Eye (tissue), 1 donor: ENCODE data around the gene RNU1-4.
"Not testable (repeated sequence)": the region's sequence is repeated elsewhere in the genome, so short reads cannot be mapped to it uniquely, and the experiment has no call there.

Source experiments
- DNase-seq: peaks from one replicate; pipeline ENCODE4 v3.0.0-alpha.2; 2015

Gene RNU1-4

DNA sequence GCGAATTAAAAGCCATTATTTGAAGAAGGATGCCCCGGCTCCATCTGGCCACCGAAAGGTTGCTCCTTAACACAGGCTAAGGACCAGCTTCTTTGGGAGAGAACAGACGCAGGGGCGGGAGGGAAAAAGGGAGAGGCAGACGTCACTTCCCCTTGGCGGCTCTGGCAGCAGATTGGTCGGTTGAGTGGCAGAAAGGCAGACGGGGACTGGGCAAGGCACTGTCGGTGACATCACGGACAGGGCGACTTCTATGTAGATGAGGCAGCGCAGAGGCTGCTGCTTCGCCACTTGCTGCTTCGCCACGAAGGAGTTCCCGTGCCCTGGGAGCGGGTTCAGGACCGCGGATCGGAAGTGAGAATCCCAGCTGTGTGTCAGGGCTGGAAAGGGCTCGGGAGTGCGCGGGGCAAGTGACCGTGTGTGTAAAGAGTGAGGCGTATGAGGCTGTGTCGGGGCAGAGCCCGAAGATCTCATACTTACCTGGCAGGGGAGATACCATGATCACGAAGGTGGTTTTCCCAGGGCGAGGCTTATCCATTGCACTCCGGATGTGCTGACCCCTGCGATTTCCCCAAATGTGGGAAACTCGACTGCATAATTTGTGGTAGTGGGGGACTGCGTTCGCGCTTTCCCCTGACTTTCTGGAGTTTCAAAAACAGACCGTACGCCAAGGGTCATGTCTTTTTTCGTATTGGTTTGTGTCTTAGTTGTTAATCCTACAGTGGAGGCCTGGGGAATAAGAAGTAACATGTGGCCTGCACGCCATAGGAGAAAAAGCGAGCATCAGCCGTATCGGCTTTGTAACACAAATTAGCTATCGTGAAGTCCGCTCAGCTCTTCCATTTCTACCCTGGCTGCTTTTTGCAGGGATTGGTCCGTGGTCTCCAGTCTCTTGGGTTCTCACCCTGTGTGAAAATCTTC, at the start of gene RNU1-4:
Gene RNU1-4, plus strand, starts transcription at position 470 of the 918 bp plus-strand sequence.
- DNase-seq: not testable (repeated sequence)

DNA sequence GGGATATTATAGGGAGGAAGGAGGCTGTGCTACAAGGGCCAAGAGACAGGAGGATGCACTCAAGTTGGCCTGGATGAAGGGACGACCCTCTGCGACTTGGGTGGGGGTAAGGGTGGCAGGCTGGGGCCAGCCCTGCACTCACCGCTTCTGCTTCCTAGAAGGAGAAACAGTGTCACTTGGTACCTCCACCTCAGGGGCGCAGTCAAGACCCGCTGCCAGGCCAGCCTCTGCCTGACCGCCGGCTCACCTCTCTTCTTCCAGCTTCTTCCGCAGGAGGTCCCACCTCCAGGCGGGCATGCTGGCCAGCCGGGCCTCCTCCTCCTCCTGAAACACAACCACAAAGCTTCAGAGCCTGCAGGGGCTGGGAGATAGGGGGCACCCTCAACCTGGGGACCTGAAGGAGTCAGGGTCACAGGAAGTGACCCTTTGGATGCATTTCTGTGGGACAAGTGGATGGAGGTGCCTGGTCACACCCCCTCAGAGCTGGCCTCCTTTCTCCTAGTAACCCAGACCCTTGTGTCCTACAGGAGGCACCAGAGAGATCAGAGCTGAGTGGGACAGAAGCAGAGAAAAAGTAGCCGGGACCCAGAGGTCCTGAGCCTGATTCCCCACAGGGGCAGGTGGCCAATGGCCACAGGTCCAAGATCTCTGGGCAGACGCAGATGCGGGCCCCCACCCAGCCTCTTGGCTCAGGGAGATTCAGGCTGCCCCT, 49.2 kb upstream of the RNU1-4 start:
- not testable (repeated sequence) for DNase-seq

DNA sequence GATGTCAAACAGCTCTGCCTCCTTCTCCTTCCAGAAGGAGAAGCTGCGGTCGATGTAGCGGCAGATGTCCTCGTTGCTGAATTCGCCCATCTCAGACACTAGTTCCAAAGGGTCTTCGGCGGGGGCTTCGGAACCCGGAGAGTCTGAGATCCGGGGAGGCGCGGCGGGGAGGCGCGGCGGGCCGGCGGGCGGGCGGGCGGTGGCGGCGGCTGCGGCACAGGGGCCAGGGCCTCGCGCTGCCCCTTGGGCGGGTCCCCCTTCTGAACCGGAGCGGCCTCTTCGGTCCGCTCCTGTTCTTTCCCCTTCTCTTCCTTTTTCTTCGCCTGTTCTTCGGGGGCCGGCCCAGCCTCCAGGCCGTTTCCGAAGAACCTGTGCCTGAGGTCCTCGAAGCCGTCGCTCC, 48.0 kb upstream of the RNU1-4 start:
- DNase-seq: peak; percentile 21

DNA sequence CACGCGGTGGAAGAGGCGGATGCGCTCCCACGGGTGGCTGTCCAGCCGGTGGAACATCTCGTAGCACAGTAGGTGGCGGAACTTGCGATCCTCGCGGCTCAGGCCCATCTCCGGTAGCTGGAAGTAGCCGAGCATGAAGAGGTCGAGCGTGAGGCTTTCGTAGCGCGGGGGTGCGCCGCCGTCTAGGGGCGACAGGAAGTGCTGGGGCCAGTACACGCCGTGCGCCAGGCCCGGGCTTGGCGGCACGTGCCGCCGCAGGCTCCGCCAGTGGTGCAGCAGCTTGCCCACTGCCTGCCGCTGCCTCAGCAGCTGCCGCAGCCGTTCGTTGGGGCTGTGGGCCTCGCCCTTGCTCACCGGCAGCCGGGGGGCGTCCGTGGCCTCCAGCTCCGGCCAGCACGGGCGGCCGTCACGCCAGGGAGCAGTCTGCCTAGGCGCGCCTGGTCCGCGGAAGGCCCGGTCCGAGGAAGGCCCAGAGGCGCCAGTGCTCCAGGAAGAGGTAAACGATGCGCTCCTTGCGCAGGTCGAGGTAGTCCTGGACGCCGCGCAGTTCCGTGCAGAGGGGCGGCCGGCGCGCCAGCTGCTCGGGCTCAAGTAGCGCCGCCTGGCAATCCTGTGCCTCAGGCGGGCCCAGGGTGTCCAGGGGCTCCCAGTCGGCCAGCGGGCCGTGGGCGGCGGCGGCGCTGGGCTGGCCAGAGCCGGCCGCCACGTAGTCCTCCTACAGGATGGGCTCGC, 47.4 kb upstream of the RNU1-4 start:
- not testable (repeated sequence) for DNase-seq

DNA sequence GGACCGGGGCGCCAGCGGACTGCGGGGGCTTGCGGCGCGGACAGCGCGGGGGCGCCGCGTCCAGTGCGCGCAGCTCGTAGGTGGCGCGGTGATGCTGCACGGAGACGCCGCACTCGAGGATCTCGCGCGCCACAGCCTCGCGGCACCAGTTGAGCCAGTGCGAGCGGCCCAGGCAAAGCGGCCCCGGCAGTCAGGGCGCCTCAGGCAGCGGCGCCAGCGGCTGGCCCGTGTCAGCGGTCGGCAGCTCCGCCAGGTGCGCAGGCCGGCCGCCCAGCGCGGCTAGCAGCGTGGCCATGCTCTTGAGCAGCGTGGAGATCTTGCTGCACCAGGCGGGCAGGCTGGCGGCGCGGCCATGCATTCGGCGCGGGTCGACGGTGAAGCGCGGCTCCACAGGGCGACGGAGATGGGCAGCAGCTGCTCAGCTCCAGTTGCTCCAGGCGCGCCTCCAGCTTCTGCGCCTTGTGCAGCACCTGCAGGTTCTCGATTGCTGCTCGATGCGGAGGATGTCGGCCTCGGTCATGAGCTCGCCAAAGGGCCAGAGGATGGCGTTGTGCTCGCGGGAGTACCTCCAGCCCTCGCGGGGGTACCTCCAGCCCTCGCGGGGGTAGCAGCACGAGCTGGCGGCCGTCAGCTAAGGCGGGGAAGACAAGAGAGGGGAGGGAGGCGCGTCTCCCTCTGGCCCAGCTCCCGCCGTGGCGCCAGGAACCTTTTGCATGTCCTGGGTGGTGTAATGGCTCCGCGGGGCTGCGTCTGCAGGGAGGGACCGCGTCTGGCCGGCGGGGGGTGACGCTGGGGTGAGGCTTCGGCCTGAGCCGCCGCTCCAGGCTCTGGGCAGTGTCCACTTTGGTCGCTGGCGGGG, 46.6 kb upstream of the RNU1-4 start:
- DNase-seq: not testable (repeated sequence)

DNA sequence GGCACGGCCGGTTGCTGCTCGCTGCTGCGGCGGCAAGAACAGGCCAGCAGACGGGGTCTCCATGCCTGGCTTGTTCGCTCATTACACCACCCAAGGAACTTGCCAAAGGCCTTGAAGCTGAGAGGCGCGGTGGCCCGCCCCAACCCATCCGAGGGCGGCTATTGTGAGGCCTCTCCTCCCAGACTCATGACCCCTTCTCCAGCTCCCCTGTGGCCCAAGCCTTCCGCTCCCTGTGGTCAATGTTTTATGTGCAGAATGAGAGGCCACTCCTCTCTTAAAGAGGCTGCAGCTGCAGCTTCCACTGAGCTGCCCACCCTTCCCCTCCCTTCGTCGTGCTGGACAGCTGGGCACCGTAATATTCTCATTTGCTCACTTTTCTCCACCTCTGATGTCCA, 46.0 kb upstream of the RNU1-4 start:
- DNase-seq: not testable (repeated sequence)

DNA sequence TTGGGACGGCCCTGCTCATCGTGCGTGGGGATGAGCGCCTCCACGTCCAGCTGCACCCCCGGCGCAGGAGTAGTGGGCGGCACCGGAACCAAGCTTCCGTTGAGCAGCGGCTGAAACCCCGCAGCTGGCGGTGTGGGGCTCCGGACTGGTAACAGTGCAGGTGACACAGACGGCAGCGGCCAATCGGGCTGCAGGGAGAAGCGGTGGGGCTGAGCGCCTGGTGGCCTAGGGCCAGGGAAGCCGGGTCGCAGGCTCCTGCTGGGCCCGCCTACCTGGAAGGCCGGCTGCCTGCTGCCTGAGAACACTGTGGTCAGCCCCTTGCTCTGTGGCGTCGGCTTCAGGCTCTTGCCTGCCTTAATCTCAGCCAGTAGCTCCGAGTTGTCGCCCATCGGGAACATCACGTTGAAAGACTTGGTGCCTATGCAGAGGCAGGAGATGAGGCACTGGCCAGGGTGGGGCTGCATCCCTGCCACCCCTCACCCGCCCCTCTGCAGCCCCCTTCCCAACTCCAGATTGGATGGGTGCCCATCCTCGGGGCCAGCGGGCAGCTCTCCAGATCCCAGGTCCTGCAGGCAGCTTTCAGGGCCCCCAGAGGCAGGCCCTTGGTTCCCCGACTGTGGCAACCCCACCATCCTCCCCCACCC, 43.7 kb upstream of the RNU1-4 start:
- DNase-seq: not testable (repeated sequence)

DNA sequence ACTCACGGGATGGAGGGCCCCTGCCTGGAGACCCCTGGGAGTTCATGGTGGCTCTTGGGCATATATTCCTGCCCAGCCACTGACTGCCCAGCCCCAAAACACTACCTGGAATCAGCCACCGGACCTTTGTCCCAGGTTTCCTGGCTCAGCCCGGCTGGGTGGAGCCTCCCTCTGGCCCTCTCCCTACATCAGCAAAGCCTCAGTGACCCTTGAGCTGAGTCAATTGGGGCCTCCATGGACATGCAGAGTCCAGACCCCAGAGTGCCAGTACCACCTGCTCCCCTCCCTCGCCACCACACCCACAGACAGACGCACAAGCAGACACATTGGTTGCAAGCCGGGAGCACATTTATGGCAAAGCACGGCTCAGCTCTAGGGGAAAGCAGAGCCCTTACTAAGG, 43.2 kb upstream of the RNU1-4 start:
- not testable (repeated sequence) for DNase-seq

DNA sequence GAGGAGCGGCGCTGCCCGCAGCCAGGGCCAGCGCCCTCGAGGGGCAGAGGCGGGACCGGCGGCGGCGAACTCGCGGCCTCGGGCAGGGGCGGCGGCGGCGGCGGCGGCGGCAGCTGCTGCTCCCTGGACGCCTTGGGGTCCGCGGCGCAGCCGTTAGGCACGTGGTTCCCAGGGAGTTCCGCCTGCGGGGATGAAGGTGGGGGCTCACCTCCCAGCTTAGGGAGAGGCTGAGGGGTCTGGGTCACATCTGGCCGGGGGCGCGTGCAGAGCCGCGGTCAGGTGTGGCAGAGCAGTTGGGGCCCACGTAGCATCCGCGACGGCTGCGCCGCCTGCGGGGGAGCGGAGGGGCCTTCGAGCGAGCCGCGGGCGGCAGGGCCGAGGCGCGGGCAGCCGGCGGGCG, 40.9 kb upstream of the RNU1-4 start:
- peak; percentile 74 for DNase-seq

DNA sequence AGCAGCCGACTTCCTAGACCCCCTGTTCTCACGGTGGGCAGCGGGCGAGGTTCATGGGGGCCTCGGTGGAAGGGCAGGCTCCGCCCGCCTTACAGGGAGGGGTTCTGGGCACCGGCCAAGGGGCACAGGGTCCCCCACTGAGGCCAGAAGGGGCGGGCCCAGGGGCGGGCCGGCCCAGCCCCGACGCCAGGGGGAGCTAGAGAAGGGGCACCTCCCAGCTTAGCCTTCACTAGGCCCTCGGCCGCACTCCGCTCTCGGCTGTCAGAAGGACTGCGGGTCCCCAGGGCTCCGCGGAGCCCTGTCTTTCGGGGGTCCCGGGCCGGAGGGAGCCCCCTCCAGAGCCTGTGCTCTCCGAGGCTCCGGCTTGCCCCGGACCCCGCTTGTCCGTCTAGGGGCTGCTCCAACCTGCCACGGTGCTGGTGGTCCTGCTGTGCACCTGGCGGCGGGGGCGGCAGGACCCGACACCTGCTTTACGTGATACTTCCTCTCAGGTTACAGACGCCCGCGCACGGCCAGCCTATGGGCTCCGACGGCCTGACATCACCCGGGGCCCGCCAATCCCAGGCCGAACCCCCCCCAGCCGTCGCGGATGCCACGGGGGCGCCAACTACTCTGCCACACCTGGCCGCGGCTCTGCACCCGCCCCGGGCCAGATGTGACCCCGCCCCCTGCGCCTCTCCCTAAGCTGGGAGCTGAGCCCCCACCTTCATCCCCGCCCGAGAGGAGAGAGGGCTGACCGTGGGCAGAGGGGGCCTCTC, 40.0 kb upstream of the RNU1-4 start:
- DNase-seq: not testable (repeated sequence)

DNA sequence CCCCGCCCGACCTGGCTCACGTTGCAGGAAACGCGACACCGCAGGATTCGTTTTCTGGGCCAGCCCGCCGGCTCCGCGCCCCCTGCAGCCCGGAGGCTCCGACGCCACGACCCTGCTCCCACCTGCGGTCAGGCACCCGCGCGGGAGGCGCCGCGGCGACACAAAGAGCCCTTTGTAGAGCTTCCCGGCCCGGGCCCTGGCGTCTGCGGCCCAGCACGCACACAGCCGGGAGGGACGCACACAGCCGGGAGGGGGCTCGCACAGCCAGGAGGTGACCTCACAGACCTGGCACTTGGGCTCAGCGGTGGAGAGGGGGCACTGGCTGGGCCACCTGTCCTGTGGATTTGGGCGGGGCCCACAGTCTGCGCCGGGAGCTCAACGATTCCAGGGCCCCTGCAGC, 39.1 kb upstream of the RNU1-4 start:
- DNase-seq: not testable (repeated sequence)

DNA sequence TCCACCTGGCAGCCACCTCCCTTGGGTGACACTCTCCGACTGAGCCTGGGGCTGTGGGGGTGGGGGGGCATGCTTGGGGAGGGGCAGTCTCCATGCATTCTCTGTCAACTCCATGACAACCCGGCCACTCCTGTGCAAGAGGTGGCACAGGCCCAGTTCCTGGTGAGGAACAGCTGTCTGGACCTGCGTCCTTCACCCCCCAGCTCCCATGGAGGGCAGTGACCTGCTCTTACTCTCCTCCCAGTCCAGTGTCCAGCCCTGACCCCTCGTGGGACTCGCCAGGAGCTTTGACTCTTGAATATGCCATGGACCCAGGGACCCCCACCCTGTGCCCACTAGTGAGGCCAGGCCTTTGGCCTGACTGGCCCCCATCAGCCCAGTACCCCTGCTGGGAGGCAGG, 38.0 kb upstream of the RNU1-4 start:
- DNase-seq: not testable (repeated sequence)

DNA sequence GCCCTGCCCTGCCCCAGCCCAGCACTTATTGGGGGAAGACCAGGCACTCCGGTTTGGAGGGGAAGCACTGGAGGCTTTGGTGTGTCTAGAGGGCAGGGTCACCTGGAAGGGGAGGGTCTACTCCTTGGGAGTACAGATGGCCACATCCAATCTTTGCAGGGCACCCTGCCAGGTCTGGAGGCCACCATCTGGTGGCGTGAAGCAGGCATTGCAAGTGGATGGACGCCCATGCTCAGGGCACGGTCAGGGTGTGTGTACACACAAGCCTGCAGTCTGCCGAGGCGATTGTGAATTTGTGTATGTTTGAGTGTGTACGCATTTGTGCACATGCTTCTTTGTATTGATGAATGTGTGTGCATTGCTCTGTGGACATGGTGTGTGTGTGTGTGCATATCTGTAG, 37.2 kb upstream of the RNU1-4 start:
- DNase-seq: not testable (repeated sequence)

DNA sequence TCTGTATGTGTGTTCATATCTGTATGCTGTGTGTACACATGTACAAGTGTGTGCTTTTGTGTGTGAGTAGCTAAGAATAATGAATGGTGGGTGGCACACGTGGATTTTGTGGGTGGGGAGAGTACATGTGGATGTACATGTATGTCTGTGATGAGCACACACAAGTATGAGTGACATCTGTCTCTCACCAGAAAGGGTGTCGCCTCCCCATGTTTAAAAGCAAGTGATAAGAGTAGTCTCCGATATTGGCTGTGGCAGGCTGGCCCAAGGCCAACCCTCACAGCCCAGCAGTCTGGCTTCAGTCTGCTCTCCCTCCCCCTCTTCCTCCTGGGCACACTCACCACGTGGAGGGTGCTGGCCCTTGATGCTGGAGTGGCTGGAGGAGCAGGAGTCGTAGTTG, 36.7 kb upstream of the RNU1-4 start:
- not testable (repeated sequence) for DNase-seq

DNA sequence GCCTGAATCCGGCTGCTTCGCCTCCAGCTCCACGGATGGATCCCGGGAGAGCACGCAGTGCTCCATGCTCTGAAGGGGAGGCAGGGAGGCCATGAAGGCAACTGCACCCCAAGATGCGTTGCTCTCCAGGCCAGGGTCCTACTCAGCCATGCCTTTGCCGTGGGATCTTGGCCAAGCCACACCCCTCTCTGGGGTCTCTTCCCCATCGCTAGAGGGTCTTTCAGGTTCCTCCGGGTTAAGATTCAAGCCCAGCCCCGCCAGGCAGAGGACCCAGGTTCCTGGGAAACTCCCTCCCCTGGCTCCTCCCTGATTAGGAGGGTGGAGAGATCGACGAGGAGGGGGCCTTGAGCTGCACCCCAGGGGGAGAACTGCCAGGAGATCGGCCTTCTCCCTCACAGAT, 36.2 kb upstream of the RNU1-4 start:
- DNase-seq: not testable (repeated sequence)

DNA sequence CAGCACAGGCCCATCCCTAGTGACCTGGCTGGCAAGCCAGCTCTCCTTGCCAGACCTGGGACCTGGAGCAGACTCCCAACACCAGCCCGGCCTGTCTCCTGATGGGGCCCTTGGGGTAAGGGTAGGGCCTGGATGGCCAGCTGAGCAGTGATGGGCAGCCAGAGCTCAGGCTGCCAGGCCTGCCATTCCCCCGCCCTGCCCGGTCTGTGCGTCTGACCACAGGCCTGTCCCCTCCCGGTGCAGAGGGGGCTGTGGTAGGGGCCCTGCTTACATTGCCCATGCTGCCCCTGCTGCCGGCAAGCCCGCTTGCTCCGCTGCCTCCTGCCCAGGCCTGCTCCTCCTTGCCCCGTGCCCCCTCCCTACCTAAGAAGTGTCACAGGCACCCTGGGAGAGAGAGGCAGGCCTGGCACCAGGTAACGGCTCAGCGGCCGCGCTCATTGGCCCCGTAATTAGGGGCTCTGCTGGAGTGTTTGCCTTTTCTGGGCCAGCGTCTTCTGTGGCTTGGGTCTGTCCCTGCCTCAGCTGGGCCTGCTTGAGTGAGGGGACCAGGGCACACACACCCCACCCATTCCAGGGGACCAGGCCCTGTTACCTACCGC, 35.7 kb upstream of the RNU1-4 start:
- DNase-seq: not testable (repeated sequence)

DNA sequence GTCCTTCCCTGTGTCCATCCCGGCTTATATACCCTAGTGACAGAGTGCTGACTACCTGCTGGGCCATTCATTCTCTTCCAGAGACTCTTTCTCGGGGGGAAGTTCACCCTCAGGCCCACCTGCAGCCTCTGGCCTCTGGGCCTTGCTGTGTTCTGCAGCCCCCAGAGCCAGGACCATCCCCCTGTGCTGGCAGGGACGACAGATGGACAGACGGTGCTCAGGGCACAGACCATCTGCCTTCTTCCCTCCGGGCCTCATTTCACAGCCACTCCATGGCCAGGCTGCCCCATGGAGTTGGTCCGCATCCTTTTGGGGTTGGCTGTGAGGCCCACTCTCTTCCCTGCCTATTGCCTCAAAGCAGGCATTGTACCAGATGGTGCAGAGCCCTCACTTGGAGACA, 34.0 kb upstream of the RNU1-4 start:
- DNase-seq: not testable (repeated sequence)

DNA sequence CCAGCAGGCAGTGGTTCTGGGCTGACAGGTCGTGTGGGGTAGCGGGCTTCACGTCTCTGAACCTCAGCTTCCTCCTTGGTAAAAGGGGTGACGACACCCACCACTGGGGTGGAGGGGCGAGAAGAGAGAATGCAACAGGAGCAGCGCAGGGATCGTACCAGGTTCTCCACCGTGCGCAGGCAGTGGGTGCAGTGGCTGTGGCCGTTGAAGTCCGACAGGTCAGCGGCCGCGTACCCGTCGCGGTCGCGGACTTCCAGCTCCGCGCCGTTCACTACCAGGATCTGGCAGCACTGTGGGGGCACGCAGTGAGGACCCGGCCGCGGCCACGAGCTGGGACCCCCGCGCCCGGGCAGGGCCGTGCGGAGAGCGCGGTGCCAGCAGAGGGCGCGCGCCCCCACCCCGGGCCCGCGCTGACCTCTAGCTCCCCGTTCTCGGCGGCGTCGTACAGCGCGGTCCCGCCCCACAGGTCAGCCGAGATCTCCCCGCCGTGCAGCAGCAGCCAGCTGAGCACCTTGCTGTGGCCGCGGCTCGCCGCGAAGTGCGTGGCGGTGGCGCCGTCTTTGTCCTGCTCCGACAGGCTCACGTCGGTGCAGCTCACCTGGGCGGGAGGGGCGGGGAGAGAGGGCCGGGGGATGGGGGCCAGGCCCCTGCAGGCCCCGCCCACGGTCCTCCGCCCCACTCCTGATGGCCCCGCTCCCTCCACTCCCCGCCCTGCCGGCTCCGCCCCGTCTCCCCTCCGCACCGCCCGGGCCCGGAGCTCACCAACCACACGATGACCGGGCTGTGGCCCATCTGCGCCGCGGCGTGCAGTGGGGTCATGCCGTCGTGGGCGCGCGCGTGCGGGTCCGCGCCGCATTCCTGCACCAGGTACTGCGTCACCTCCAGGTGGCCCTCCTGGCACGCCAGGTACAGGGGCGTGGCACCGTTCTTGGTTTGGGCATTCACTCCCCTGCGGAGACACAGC, 32.9 kb upstream of the RNU1-4 start:
- DNase-seq: peak; percentile 30

DNA sequence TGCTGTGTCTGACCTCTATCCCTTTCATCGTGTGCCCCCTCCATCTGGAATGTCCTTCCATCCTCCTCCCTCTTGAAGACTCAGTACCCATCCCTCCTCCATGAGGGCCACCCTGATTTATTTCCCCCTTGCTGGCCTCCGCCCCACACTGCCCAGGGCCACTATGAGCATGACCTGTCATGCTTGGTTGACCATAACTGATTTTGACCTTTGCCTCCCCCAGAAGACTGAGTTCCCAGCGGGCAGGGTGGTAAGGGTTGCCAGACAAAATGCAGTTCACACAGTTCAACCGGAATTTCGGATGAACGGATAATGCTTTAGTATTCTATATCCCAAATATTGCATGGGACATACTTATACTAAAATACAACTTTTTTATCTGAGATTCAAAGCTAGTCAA, 31.6 kb upstream of the RNU1-4 start:
- not testable (repeated sequence) for DNase-seq
